Type B pancreatic cell (in vitro differentiated cells): ENCODE results near the gene GPR15. TPM values are rescaled to one million over a fixed set of nuclear protein-coding genes. Genes with fewer than 3 reads are reported as not detected.
"Not testable (repeated sequence)": the region's sequence is repeated elsewhere in the genome, so short reads cannot be mapped to it uniquely, and the experiment has no call there.

ENCODE experiments used
- DNase-seq: peaks from one replicate; pipeline ENCODE4 v3.0.0; 2021; ENCODE audit warnings: mixed read lengths; ENCODE audit not compliant: unreplicated experiment; ENCODE audit errors: extremely low spot score
- H3K27ac Mint-ChIP-seq: 2 replicates; pipeline ENCODE4 v1.8.0; 2021; ENCODE audit warnings: mild to moderate bottlenecking, mixed read lengths
- H3K27me3 Mint-ChIP-seq: 2 replicates; pipeline ENCODE4 v1.8.0; 2021; ENCODE audit warnings: mixed read lengths
- H3K36me3 Mint-ChIP-seq: 2 replicates; pipeline ENCODE4 v1.8.0; 2021; ENCODE audit warnings: mixed read lengths
- H3K4me1 Mint-ChIP-seq: one replicate; pipeline ENCODE4 v1.8.0; 2021; ENCODE audit warnings: mixed read lengths; ENCODE audit not compliant: unreplicated experiment
- H3K4me3 Mint-ChIP-seq: 2 replicates; pipeline ENCODE4 v1.8.0; 2021; ENCODE audit warnings: mild to moderate bottlenecking, mixed read lengths
- H3K9me3 Mint-ChIP-seq: 2 replicates; pipeline ENCODE4 v1.8.0; 2021; ENCODE audit warnings: mixed read lengths
- total RNA-seq: library from RNA; stranded (reverse); gene quantifications from 2 replicates; pipeline ENCODE4 v1.2.1, GENCODE V29; 2021; ENCODE audit warnings: low replicate concordance
- TF ChIP-seq, protein P1 (sequence below): fragments of 200-600 bp; sonication (generic); conservative IDR thresholded peaks from 2 replicates; pipeline ENCODE4 v1.5.0; 2021; ENCODE audit warnings: antibody characterized with exemption, mild to moderate bottlenecking

Gene GPR15
- total RNA-seq, 1 donor from 2014 or later = not detected

- Mint-ChIP-seq H3K36me3 (no peaks in the 10 kb centered on the region), H3K4me3 (no peak overlapping the region), H3K9me3 (no peaks in the 10 kb centered on the region), H3K27ac (no peak overlapping the region), H3K27me3 (peaks cover 8% of the 10 kb centered on the region), H3K4me1 (no peaks in the 10 kb centered on the region)
- no peak for DNase-seq
- TF ChIP-seq, protein P1, sequence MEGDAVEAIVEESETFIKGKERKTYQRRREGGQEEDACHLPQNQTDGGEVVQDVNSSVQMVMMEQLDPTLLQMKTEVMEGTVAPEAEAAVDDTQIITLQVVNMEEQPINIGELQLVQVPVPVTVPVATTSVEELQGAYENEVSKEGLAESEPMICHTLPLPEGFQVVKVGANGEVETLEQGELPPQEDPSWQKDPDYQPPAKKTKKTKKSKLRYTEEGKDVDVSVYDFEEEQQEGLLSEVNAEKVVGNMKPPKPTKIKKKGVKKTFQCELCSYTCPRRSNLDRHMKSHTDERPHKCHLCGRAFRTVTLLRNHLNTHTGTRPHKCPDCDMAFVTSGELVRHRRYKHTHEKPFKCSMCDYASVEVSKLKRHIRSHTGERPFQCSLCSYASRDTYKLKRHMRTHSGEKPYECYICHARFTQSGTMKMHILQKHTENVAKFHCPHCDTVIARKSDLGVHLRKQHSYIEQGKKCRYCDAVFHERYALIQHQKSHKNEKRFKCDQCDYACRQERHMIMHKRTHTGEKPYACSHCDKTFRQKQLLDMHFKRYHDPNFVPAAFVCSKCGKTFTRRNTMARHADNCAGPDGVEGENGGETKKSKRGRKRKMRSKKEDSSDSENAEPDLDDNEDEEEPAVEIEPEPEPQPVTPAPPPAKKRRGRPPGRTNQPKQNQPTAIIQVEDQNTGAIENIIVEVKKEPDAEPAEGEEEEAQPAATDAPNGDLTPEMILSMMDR = no peak
Observed at GRCh38 chr3:98558100-98558827, 26.5 kb downstream of the GPR15 start.

DNA sequence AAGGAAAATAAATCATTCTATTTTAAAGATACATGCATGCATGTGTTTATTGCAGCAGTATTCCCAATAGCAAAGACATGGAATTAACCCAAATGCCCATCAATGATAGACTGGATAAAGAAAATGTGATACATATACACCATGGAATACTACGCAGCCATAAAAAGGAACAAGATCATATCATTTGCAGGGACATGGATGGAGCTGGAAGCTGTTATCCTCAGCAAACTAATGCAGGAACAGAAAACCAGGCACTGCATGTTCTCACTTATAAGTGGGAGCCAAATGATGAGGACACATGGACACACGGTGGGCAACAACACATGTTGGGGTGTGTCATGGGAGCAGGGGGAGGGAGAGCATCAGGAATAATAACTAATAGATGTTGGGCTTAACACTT is 28.0 kb downstream of the GPR15 start:
- not testable (repeated sequence) for H3K9me3 Mint-ChIP-seq, H3K4me3 Mint-ChIP-seq, H3K4me1 Mint-ChIP-seq, H3K27ac Mint-ChIP-seq, H3K27me3 Mint-ChIP-seq, H3K36me3 Mint-ChIP-seq, DNase-seq

GRCh38 chr3:98560911-98561310 is 29.1 kb downstream of the GPR15 start:
- H3K9me3 Mint-ChIP-seq = no peaks in the 10 kb centered on the region

GRCh38 chr3:98561727-98562521 is 30.1 kb downstream of the GPR15 start:
- no peaks in the 10 kb centered on the region for H3K9me3 Mint-ChIP-seq
- H3K27me3 Mint-ChIP-seq = peaks cover 8% of the 10 kb centered on the region
- no peak for DNase-seq

More at GRCh38 chr3:98560911-98561310, 29.1 kb downstream of the GPR15 start:
- TF ChIP-seq, protein P1 = no peak
- Mint-ChIP-seq H3K4me1 (no peaks in the 10 kb centered on the region), H3K27ac (no peak overlapping the region), H3K27me3 (peaks cover 8% of the 10 kb centered on the region), H3K4me3 (no peak overlapping the region), H3K36me3 (no peaks in the 10 kb centered on the region)
- DNase-seq = no peak

GRCh38 chr3:98563661-98564281 is 32.0 kb downstream of the GPR15 start:
- no peaks in the 10 kb centered on the region for H3K36me3 Mint-ChIP-seq
- no peaks in the 10 kb centered on the region for H3K4me1 Mint-ChIP-seq
- no peak overlapping the region for H3K4me3 Mint-ChIP-seq
- DNase-seq = no peak
- H3K27ac Mint-ChIP-seq = no peak overlapping the region
- H3K9me3 Mint-ChIP-seq = no peaks in the 10 kb centered on the region
- no peaks in the 10 kb centered on the region for H3K27me3 Mint-ChIP-seq
- TF ChIP-seq, protein P1 = no peak

More at GRCh38 chr3:98561727-98562521, 30.1 kb downstream of the GPR15 start:
- no peak overlapping the region for H3K4me3 Mint-ChIP-seq
- H3K27ac Mint-ChIP-seq = no peak overlapping the region
- H3K36me3 Mint-ChIP-seq = no peaks in the 10 kb centered on the region
- no peaks in the 10 kb centered on the region for H3K4me1 Mint-ChIP-seq
- TF ChIP-seq, protein P1 = no peak
